Uterus (tissue), 4 donors: ENCODE results near the gene NEXMIF. TPM values are rescaled to one million over a fixed set of nuclear protein-coding genes. Genes with fewer than 3 reads are reported as not detected.

Experiments used
- DNase-seq, 2 donors: peaks; one replicate each; pipeline ENCODE4 v3.0.0-alpha.2; 2019 to 2020
- H3K27ac ChIP-seq, 2 donors: fragments of 200-600 bp; sonication (generic); 1 replicate in 1 of 2; 2 replicates in 1 of 2; pipeline ENCODE4 v1.5.1; 2016 to 2018
- H3K27me3 ChIP-seq, 2 donors: fragments of 200-600 bp; sonication (generic); one replicate each; pipeline ENCODE4 v1.5.1; 2018 to 2019; ENCODE audit warnings: control low read depth in 1 of 2
- H3K36me3 ChIP-seq, 2 donors: fragments of 200-600 bp; sonication (generic); one replicate each; pipeline ENCODE4 v1.5.1; 2019; ENCODE audit warnings: control low read depth in 1 of 2
- H3K4me1 ChIP-seq, 2 donors: fragments of 200-600 bp; sonication (generic); one replicate each; pipeline ENCODE4 v1.5.1; 2018 to 2019; ENCODE audit warnings: control low read depth in 1 of 2
- H3K4me3 ChIP-seq, 2 donors: fragments of 200-600 bp; sonication (generic); 1 replicate in 1 of 2; 2 replicates in 1 of 2; pipeline ENCODE4 v1.5.1; 2018 to 2019; ENCODE audit warnings: mild to moderate bottlenecking in 1 of 2
- H3K9me3 ChIP-seq, 2 donors: fragments of 200-600 bp; sonication (generic); one replicate each; pipeline ENCODE4 v1.5.1; 2019; ENCODE audit warnings: control low read depth in 1 of 2
- POLR2A ChIP-seq, 2 donors: fragments of 450-650 bp; IDR thresholded peaks; one replicate each; pipeline ENCODE4 v1.6.1; 2016; ENCODE audit warnings: antibody characterized with exemption in 2 of 2, mild to moderate bottlenecking in 1 of 2, moderate library complexity in 1 of 2
- intact Hi-C: fragments of 100-400 bp; cut with DNase I; formaldehyde crosslinking; loops from one replicate; pipeline ENCODE4 v1.15.1; 2023; ENCODE audit warnings: low total_unique reads
- total RNA-seq, 4 donors: library from RNA; depleted of rRNA in 3 of 4; stranded (reverse); fragments of >200 nt in 3 of 4; gene quantifications; one replicate each; pipeline versions ENCODE4 v1.1.0 to v1.2.4, GENCODE V29; 2014 to 2023
- TF ChIP-seq, protein P1 (sequence below), 4 experiments: fragments of 200-600 bp in 2 of 4; fragments of 450-650 bp in 2 of 4; sonication (generic) in 2 of 4; IDR thresholded peaks; one replicate each; pipeline ENCODE4 v1.5.1; 2016 to 2019; ENCODE audit warnings: antibody characterized with exemption in 4 of 4, mild to moderate bottlenecking in 2 of 4, moderate library complexity in 1 of 4
- donor health status: DM: yes; HTN: yes; CAD: no.

Gene NEXMIF
- total RNA-seq, 4 donors from 2014 or later, result 0.77 to 10.0 (median 2.9) TPM

DNA sequence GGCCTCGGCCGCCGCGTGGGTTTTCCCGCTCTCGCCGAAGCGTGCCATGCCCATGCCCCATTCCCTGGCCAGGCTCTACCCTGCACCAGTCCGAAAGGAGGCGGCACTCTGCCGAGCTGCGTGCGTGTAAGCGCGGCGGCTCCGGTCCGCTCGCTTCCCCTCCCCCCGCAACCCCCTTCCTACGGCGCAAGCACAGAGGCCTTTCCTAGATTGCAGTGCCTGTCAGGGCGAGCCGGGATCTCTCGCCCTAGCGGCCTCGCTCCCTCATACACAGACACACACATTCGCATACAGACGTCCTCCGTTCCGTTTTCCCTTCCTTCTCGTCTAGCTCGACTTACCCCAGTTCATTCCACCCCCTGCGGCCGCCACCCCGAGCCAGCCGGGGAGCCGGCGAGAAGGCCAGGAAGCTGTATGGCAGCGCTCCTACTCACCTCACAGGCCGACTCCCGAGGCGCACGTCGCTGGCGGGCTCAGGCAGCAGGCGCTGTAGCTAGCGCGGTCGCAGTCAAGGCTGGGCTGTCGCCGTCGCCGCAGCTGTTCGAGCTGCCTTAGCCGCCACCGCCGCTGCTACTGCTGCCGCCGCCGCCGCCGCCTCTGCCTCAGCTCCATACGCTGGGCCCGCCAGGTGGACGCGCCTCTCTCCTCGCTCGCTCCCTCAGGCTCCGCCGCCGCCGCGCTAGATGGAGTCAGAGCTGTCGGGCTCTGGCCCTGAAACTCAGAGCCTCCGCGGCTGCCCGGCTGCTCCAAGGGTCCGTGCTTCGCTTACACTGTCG, 615 bp downstream of the NEXMIF start:
- H3K4me3 ChIP-seq, result peak overlapping the region; percentile 37 to 42
- H3K27ac ChIP-seq, result peak overlapping the region; percentile 71 to 78
- intact Hi-C loops, result no loop called here
- no peak for TF ChIP-seq POLR2A (IDR thresholded peaks at IDR 0.05)
- TF ChIP-seq, protein P1, sequence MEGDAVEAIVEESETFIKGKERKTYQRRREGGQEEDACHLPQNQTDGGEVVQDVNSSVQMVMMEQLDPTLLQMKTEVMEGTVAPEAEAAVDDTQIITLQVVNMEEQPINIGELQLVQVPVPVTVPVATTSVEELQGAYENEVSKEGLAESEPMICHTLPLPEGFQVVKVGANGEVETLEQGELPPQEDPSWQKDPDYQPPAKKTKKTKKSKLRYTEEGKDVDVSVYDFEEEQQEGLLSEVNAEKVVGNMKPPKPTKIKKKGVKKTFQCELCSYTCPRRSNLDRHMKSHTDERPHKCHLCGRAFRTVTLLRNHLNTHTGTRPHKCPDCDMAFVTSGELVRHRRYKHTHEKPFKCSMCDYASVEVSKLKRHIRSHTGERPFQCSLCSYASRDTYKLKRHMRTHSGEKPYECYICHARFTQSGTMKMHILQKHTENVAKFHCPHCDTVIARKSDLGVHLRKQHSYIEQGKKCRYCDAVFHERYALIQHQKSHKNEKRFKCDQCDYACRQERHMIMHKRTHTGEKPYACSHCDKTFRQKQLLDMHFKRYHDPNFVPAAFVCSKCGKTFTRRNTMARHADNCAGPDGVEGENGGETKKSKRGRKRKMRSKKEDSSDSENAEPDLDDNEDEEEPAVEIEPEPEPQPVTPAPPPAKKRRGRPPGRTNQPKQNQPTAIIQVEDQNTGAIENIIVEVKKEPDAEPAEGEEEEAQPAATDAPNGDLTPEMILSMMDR (IDR thresholded peaks at IDR 0.05), result no peak
- no peaks in the 10 kb centered on the region for H3K36me3 ChIP-seq
- H3K27me3 ChIP-seq, result no peaks in the 10 kb centered on the region
- no peaks in the 10 kb centered on the region for H3K9me3 ChIP-seq
- peaks cover 0 to 5% of the 10 kb centered on the region in 2 donors for H3K4me1 ChIP-seq
- peak; percentile 35 to 45 for DNase-seq

- intact Hi-C loops, result no loop called here
- Histone ChIP-seq H3K4me3 (peak overlapping the region; percentile 37 to 42), H3K36me3 (no peaks in the 10 kb centered on the region), H3K9me3 (no peaks in the 10 kb centered on the region), H3K27me3 (no peaks in the 10 kb centered on the region), H3K27ac (peak overlapping the region; percentile 71 to 78), H3K4me1 (peaks cover 0 to 5% of the 10 kb centered on the region in 2 donors)
- DNase-seq, result peak; percentile 17 to 28
- no peak for TF ChIP-seq POLR2A (IDR thresholded peaks at IDR 0.05)
- TF ChIP-seq, protein P1 (IDR thresholded peaks at IDR 0.05), result no peak
These were observed 1.3 kb downstream of the NEXMIF start for GRCh38 chrX:74923942-74924448.

DNA sequence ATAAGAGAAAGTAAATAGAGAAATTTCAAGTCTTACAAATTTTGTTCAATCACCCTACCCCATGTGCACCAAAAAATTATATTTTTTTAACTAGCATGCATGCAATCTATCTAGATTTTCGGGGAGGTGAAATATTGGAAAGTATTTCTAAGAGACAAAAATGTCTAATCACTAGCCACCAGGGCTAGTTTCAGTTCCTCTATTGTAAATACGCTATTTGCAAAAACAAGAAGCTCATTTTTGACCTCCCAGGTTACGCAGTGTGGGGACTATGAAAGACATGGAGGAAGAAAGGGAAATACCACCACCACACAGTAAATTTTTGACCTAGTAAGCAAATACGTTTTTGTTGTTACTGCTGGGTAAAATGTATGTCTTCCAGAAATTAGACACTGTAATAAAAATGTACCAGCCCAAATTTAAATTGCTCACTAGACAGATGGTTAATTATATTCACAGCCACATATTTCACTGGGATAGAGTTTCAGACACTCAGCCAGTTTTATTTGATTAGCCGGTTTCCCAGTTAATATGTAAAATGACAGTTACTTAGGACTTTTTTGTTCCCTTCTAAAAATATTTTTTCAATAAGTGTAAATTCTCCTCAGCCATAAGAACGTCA, 2.2 kb downstream of the NEXMIF start:
- no peaks in the 10 kb centered on the region for H3K9me3 ChIP-seq
- no peak overlapping the region for H3K27ac ChIP-seq
- TF ChIP-seq, protein P1 (IDR thresholded peaks at IDR 0.05), result no peak
- no peak for TF ChIP-seq POLR2A (IDR thresholded peaks at IDR 0.05)
- no peak overlapping the region for H3K4me3 ChIP-seq
- no peaks in the 10 kb centered on the region for H3K27me3 ChIP-seq
- intact Hi-C loops, result no loop called here
- peaks cover 0 to 5% of the 10 kb centered on the region in 2 donors for H3K4me1 ChIP-seq
- no peak for DNase-seq
- H3K36me3 ChIP-seq, result no peaks in the 10 kb centered on the region

DNA sequence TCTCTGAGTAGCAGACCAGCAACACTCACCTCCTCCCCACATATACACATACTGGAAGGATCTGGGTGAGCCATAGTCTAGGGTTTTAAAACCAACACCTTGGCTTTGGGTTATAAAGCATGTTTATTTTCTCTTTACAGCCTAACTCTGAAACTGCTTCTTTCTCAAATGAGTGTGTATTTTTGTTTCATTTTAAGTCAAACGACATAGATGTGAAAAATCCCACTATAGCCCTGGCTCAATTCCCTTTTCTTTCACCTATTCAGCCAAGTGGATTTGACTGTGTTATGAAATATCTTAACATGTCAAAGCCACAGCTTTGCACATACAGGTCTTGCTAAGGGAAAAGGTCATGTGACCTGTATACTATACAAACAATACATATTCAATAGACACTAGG, 13.8 kb downstream of the NEXMIF start:
- H3K4me1 ChIP-seq, result no peaks in the 10 kb centered on the region
- no peak for DNase-seq
- H3K4me3 ChIP-seq, result no peak overlapping the region
- H3K27ac ChIP-seq, result no peak overlapping the region
- H3K36me3 ChIP-seq, result no peaks in the 10 kb centered on the region
- no peaks in the 10 kb centered on the region for H3K9me3 ChIP-seq
- H3K27me3 ChIP-seq, result no peaks in the 10 kb centered on the region
- TF ChIP-seq, protein P1 (IDR thresholded peaks at IDR 0.05), result no peak
- TF ChIP-seq POLR2A (IDR thresholded peaks at IDR 0.05), result no peak
- intact Hi-C loops, result no loop called here

GRCh38 chrX:74906417-74906816, 18.8 kb downstream of the NEXMIF start:
- H3K27ac ChIP-seq, result no peak overlapping the region
- TF ChIP-seq, protein P1 (IDR thresholded peaks at IDR 0.05), result no peak
- no peak for TF ChIP-seq POLR2A (IDR thresholded peaks at IDR 0.05)
- intact Hi-C loops, result no loop called here

More at GRCh38 chrX:74906417-74906816, 18.8 kb downstream of the NEXMIF start:
- no peaks in the 10 kb centered on the region for H3K27me3 ChIP-seq
- no peak for DNase-seq
- H3K9me3 ChIP-seq, result no peaks in the 10 kb centered on the region
- H3K4me1 ChIP-seq, result no peaks in the 10 kb centered on the region
- no peak overlapping the region for H3K4me3 ChIP-seq
- no peaks in the 10 kb centered on the region for H3K36me3 ChIP-seq
